ENCODE results near the gene HOXA3.

The HOXA3 gene

DNA sequence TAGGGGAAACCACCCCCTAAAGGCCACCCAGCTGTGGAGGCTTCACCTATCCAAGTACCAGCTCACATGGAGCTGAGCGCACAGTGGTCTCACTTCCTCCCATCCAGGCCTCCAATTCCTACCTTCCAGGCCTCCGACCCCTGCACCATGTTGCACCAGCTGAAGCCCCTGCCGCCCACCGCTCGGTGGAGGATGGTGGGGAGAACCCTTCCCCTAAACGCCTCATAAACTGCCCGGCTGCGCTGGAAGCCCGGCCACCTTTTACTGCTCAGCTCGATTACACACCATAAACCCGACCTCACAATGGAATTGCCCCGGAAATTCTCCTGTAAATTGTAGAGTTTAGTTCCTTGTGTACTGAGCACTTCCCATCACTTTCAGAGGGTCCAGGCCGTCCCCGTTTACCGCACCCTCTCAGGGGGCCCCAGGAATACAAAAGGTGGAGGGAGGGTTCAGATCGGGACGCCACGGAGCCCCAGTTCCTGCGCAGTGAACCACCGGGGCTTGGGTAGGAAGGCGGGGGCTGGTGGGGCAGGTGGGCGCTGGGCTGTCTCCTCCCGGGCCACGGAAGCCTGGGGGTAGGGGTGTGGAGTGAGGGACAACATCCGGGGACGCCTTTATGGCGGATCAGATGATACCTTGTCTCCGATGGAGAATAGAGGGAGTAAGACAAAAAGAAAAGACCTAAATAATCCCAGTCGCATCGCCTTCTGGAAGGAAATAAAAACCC is 5.5 kb upstream of the HOXA3 start:
- DNase-seq (ENCODE audit: low read depth in 1 of 2, low spot score in 1 of 2), result no peak

DNA sequence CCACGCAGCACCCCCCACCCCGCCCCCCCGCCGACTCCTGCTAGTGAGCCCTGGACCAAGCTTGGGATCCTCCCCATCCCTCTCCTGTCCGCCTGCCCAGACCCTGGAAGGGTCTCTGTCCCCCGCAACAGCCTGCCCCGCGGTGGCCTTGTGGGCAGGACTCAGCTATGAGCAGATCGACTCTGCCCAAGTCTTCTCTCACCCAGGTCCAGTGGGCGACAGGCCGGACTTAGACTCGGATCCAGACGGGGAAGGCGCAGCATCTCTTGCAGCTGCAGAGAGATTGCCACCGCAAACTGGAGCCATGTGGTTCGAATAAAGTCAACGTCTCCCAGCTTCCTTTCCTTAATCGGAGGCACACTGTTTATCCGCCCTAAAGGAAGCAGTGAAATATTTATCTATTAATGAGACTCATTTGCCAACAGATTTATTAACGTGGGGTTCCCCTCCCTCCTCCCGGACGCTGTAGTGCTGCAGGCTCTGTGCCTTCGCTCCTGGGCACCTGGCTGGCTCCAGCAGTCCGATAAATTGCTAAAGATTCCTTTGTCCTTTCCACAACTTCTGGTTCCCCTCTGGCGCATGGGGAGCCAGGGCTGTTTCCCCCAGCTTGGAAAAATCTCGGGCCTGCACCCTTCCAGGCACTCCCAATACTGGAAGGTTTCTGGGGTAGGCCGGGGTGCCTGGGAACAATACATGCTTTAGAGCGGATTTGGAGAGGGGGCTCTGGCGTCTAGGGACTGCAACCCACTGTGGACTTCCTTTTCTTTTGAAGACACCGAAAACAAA is 4.7 kb upstream of the HOXA3 start:
- no peak for DNase-seq (ENCODE audit: low read depth in 1 of 2, low spot score in 1 of 2)

DNA sequence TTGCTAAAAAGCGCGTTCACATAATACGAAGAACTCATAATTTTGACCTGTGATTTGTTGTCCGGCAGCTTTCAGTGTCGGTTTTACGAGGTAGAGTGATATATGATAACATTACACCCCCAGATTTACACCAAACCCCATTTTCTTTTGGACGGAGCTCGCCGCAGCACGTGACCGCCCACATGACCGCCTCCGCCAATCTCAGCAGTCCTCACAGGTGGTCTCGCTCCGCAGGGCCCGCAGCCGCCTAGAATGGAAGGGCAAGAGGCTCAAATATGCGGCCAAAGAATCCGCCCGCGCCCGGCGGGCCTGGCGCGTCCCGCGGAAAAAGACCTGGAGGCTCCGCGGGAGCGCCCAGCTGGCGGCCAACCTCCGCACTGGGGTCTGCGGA is 4.1 kb upstream of the HOXA3 start, which contains the start of gene HOXA7:
HOXA7 (minus strand) TSS at position 168 of the 391 bp plus-strand sequence; CDS start at position 38, 130 bp downstream.
- DNase-seq (ENCODE audit: low read depth in 1 of 2, low spot score in 1 of 2), result no peak

DNA sequence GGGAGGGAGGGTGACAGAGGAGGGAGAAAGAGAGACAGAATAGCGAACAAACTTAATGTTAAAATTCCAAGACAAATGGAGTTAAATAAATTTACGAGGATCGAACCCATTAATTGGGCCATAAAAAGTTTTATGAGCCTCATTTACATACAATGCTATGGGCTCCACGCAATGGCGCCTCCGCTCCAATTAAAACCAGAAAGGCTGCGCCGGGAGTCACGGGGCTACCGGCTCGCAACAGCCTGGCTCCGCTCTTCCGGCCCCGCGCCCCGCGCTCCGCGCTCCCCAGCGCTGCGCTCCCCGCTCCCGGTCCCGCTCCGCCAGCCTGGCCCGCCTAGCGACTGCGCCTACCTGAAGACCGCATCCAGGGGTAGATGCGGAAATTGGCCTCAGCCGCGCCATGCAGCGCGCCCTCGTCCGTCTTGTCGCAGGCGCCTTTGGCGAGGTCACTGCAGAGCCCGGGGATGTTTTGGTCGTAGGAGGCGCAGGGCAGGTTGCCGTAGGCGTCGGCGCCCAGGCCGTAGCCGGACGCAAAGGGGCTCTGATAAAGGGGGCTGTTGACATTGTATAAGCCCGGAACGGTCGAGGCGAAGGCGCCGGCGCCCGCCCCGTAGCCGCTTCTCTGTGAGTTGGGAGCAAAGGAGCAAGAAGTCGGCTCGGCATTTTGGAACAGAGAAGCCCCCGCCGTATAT is 3.6 kb upstream of the HOXA3 start:
- no peak for DNase-seq (ENCODE audit: low read depth in 1 of 2, low spot score in 1 of 2)

DNA sequence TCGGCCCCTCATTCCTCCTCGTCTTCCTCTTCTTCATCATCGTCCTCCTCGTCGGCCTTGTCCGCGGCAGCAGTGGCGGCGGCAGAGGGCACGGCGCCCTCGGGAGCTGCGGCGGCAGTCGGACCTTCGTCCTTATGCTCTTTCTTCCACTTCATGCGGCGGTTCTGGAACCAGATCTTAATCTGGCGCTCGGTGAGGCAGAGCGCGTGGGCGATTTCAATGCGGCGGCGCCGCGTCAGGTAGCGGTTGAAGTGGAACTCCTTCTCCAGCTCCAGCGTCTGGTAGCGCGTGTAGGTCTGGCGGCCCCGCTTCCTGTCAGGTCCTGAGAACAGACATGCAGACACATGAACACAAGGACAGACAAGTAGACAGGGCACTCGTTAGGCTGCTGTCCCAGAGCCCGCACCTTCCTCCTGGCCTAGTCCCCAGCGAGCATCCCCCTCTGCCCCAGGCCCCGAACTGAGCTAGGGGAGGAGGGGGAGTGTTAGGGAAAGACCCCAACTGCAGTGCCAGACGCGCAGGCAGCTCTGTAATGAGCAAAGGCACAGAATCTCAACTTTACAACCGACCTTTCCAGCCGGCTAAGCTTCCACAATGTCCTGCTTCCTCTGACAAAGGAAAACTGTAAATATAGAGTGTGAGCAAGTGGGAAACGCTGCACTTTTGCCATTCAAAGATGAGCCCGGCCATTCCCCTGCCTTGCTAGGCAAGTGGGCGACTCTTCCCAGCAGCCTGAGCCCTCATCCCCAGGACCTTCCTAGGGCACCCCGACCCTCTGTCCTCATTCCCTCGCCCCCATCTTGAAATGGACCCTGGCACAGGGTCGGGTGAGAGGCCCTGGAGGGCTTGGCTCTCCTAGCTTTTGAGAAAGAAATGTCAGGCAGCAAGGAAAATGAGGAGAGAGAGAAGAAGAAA is 2.8 kb upstream of the HOXA3 start:
- DNase-seq (ENCODE audit: low read depth in 1 of 2, low spot score in 1 of 2), result no peak

DNA sequence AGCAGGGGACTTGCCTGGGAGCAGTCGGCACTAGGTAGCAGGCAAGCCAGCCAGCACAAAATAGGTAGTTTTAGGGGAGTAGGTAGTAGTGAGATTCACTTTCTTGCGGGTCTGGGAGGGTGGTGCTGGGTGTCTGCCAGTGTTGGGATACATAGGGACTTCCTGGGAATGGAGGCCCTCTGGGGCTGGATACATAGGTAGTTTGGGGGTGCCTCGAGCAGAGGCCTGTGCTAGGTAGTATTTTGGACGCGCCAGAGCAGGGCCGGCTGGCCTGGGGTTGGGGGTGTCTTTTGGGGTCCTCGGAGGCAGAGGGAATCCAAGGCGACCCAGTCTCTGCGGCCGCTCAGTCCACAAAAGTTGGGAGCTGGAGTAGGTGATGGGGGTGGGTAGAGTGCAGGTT is 2.0 kb upstream of the HOXA3 start:
- DNase-seq (ENCODE audit: low read depth in 1 of 2, low spot score in 1 of 2), result no peak

DNA sequence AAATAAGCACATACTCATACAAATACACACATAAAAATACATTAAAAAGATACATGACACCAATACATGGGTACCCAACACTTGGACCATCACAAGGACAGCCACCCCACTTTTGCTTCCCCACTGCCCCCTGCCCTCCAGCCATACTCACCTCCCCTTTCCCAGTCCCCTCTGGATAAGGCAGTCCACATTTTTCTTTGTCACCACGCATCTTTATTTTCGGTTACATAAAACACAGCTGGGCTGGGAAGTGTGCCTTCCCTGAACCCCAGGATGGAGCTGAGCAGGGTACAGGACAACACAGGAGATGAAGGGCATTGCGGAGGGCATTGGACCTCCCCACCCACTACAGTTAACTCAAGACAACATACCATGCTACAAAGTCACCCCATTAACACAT is 1.1 kb upstream of the HOXA3 start:
- DNase-seq (ENCODE audit: low read depth in 1 of 2, low spot score in 1 of 2), result no peak

DNA sequence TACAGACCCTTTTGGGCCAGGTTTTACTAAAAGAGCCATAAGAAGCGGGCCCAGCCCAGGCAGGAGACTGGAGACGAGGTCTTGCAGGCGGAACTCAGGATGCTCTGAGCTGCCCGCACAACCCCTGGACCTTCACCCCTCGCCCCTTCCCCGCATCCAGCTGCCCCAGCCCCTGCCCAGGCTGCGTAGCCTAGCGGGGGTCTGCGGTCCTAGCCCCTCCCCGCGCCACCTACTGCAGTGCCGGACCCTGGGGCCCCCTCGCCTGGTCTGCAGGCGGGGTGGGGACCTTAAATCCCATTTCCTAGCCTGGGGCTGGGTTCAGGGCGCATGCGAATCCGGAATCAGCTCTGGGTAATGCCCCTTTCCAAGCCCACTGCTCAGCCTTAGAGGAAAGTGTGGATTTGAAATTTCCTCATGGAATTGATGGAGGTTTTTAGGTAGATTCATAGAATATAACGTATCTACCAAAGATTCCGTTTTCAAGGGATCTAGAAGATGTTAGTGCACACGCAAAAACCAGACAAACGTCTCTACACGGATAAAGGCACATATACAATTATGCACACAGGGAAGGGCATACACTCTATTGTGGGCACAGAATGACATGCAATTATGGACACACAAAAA is 546 bp upstream of the HOXA3 start:
- DNase-seq (ENCODE audit: low read depth in 1 of 2, low spot score in 1 of 2), result no peak

DNA sequence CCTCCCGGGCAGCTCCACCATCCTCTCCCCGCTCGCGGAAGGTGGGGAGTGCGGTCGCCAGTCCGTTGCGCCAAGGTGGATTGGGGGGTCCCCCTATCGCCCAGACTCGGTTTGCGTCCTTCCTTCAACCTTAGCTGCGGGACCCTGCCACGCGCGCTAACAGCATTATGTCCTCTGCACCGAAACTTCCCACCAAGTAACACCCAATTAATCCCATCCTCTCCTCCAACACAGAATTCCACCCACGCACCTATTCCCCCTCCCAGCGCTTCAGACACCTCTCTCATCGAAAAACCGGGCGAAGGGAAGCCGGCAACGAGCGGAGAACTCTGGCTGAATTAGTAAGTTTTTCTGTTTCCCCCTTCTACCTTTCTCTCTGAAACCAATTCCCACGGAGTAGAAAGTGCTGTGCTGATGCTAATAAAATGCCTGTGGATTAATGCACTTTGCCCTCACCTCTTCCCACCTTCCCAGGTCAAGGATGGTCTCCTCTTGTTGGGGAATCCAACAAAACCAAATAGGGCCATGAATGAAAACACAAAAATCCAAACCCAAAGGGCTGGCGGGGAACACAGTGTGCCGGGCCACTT is 947 bp downstream of the HOXA3 start:
- no peak for DNase-seq (ENCODE audit: low read depth in 1 of 2, low spot score in 1 of 2)

DNA sequence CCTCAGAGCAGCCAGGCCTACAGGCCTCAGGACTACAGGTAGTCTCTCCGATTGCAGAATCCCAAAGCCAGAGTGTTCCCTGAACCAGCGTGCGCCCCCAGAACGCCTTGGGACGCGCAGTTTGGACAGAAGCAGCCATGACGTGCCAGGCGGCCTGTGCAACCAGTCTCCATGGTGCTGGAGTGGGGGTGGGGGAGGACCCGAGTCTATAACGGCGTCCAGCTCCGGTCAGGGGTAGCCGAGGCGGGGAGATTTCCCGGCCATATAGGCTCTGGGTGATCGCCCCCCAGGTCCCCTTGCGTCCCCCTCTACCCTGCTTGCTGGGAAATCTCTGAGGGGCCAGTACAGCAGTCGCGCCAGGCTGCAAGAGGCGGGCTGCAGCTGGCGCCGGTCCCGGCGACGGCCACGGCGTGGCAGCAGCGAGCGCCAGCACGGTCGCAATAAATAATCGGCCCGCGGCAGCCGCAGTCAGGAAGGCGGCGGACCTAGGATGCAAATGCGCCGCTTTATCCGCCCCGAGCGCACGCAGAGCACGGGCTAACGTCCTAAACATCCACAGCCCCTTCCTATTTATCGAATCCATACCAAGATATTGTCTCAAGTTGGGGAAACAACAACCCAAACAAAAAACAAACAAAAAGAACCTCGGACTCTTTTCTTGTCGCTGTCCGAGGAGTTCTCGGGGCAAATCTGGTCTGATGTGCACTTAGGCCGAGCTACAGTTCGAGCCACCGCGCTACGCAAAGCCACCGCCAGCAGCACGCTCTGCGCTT is 1.6 kb downstream of the HOXA3 start:
- DNase-seq (ENCODE audit: low read depth in 1 of 2, low spot score in 1 of 2), result peak in 1 of 2 donors; percentile 37

DNA sequence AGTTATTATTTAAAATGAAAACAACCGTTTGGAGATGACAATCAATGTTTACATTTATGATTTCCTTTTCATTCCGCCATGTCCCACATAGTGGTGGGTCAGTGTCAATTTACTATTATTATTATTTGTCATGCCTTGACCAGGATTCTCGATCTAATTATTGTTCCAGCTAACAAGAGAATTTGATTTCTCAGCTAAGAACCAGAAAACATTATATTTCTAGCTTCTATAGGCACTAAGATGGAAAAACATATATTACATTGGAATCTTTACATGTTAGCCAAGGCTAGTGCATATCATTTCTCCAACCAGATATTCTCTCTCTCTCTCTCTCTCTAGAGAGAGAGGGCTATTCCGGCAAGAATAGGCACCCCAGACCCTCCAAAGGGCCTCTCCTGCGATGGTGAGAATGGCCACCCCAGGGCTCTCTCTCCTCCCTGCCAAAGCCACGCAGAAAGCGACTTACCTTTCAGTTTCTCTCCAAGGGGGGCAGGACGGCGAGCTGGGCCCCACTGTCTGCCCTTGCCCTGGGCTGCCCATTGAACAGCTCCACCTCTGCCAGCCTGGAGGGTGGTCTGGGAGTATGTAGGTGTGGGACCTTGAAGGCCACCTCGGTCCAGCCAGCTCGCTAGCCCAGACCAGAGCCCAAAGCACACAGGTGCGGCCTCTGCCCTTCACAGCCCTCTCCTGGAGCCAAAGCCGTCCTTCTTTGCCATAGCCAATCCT is 2.4 kb downstream of the HOXA3 start:
- DNase-seq (ENCODE audit: low read depth in 1 of 2, low spot score in 1 of 2), result no peak

DNA sequence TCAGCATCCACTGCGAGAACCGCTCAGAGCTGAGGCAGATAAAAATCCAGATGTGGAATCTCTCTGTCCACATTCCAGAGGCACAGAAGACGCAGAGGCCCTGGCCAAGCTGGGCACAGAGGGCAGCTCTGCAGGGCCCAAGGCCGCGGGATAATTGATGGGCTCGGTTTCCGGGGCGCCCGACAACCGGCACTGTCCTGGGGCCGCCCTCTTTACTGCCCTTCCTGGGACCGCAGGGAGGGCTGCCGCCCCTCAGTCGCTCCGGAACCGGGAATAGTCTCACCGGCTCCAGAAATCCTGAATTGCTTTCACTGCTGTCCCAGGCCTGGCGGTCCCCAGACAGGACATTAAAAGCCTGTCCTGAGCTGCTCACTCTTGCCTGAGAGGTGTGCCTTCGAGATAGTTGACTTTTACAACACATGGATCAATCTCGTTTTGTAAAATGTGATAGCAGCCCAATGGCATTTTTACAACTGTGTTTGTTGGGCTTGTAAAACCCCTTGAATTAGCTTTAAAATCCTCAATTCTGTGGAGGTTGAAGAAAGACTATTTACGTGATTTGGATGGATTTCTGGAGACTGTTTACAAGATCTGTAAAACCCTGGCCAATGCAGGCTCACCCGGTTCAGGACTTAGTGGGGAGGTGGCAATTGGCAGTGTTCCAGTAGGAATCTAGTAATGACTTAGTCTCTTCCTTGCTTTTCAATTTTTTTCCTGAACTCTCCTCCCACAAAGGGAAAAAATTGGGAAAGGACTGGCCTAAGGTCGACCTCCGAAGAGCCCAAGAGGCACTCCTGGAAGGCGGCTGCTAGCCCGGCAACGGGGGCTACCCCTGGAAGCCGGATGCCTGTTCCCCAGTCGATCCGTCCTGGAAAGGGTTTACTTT is 3.4 kb downstream of the HOXA3 start:
- DNase-seq (ENCODE audit: low read depth in 1 of 2, low spot score in 1 of 2), result no peak

DNA sequence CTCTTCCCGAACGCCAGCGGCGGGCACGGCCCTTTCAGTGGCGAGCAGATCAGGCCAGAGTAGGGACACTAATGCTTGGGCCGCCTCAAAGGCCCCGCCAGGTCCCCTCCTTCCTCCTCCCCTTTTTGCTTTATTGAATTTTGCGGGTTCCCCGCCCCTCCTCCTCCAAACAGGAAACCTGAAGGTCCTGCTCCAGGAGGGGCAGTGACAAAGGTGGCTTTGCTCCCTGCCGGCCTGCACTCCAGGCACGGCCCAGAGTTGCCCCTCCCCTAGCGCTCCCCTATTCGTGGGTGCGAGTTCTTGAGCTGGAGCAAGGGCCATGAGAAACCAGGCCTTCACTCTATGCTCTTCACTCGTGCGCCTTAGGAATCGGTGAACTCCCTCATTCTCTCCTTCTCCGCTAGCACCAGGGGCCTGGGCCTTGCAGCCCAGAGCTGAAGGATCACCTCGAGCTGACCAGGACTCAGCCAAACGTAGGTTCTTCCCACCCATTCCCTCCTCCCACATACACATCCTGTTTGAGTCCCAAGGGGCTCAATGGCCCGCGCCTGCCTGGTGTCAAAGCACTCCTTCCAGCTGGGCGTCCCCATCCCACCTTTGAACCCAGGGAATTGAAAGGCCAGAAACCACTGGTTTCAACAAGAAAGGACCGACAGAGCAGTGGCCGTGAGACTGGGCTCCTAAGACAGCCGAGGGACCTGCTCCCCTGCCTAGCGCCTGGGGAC is 4.2 kb downstream of the HOXA3 start:
- DNase-seq (ENCODE audit: low read depth in 1 of 2, low spot score in 1 of 2), result no peak

DNA sequence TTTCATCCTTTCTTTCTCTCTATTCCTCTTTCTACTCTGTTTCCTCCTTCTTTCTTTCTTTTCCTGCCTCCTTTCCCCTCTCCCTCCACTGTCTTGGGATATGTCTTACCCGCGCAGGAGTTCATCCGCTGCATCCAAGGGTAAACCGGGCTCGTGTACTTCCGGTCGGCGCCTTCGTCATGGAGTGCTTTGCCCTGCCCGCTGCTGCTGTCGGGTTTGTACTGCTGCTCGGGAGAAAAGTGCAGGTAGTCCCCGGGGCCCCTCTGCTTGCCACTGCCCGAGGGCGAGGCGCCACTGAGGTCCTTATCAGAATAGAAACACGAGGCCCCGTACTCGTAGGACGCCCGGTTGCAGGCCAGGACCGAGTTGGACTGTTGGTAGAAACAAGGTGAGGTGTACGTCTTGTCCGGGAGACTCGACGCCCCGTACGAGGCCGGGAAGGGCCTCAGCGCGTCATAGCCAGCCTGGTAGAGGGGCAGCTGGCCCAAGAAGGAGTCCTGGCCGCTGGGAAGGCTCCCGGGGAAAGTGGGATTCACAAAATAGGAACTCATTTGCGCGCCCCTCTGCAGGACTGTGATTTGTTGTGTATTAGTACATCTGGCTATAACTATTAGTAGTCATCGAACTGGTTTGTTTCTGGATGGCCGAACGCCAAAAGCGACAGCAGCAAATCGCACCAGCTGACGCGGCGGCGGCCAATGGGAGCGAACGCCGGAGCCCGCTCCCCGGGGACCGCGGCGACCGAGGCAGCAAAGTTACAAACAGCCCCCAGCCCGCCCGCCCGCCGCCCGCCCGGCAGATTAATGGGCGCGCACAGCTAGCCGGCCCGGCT is 5.0 kb downstream of the HOXA3 start, which contains the start of gene HOXA6:
HOXA6 (minus strand) TSS at position 576 of the 832 bp plus-strand sequence; CDS start at position 551, 25 bp downstream.
- no peak for DNase-seq (ENCODE audit: low read depth in 1 of 2, low spot score in 1 of 2)

DNA sequence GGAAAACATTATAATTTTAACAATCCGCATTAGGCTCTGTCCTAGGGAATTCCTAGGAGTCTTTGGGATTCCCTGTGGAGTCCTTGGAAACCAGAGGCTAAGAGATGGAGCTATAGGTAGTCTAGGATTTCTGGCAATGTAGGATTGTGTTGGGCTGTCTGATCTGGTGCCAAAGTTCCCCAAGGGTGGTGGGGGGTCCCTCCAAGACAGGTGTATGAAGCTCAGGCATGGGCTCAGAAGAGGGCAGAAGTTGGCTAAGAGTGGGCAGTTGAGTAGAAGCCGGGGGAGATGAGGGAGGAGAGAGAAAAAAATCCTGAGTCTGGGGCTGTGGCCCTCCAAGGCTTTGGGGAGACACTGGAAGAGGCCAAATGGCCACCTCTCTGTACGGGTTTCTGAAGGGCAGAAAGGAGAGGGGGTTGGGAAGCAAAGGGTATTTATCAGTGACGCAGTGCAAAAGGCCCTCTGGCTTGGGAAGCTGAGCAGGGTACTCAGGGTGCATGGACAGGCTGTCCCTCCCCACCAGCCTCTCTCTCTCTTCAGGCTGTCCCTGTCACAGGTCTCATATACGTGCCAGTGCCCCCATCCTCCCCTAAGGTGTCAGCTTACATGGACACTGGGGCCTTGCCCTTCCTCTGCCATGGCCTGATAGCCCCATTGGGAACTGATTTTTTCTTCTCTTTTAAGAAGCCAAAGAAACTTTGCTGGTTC is 5.7 kb downstream of the HOXA3 start:
- DNase-seq (ENCODE audit: low read depth in 1 of 2, low spot score in 1 of 2), result no peak

All from activated CD4-positive, alpha-beta T cell treated with anti-CD3 and anti-CD28 coated beads, Interleukin-2, amount 50 U/mL, for 24 hours (primary cell).